Hematopoietic multipotent progenitor cell (in vitro differentiated cells): Measurements from ENCODE around the gene THSD7B. TPM values are rescaled to one million over a fixed set of nuclear protein-coding genes. Genes with fewer than 3 reads are reported as not detected.
"Not testable (repeated sequence)": the region's sequence is repeated elsewhere in the genome, so short reads cannot be mapped to it uniquely, and the experiment has no call there.

ENCODE experiments used
- DNase-seq, 3 donors: peaks; one replicate each; pipeline ENCODE4 v3.0.0-alpha.2; 2011 to 2015; ENCODE audit warnings: low read depth in 2 of 3, low spot score in 2 of 3
- total RNA-seq: library from RNA; depleted of rRNA; stranded (reverse); fragments of >200 nt; gene quantifications from one replicate; pipeline ENCODE4 v1.2.3, GENCODE V29; 2012

THSD7B gene, protein sequence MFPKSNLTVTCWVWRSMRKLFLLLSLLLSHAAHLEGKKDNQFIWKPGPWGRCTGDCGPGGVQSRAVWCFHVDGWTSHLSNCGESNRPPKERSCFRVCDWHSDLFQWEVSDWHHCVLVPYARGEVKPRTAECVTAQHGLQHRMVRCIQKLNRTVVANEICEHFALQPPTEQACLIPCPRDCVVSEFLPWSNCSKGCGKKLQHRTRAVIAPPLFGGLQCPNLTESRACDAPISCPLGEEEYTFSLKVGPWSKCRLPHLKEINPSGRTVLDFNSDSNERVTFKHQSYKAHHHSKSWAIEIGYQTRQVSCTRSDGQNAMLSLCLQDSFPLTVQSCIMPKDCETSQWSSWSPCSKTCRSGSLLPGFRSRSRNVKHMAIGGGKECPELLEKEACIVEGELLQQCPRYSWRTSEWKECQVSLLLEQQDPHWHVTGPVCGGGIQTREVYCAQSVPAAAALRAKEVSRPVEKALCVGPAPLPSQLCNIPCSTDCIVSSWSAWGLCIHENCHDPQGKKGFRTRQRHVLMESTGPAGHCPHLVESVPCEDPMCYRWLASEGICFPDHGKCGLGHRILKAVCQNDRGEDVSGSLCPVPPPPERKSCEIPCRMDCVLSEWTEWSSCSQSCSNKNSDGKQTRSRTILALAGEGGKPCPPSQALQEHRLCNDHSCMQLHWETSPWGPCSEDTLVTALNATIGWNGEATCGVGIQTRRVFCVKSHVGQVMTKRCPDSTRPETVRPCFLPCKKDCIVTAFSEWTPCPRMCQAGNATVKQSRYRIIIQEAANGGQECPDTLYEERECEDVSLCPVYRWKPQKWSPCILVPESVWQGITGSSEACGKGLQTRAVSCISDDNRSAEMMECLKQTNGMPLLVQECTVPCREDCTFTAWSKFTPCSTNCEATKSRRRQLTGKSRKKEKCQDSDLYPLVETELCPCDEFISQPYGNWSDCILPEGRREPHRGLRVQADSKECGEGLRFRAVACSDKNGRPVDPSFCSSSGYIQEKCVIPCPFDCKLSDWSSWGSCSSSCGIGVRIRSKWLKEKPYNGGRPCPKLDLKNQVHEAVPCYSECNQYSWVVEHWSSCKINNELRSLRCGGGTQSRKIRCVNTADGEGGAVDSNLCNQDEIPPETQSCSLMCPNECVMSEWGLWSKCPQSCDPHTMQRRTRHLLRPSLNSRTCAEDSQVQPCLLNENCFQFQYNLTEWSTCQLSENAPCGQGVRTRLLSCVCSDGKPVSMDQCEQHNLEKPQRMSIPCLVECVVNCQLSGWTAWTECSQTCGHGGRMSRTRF (N-terminal part only)
- not detected for total RNA-seq

DNA sequence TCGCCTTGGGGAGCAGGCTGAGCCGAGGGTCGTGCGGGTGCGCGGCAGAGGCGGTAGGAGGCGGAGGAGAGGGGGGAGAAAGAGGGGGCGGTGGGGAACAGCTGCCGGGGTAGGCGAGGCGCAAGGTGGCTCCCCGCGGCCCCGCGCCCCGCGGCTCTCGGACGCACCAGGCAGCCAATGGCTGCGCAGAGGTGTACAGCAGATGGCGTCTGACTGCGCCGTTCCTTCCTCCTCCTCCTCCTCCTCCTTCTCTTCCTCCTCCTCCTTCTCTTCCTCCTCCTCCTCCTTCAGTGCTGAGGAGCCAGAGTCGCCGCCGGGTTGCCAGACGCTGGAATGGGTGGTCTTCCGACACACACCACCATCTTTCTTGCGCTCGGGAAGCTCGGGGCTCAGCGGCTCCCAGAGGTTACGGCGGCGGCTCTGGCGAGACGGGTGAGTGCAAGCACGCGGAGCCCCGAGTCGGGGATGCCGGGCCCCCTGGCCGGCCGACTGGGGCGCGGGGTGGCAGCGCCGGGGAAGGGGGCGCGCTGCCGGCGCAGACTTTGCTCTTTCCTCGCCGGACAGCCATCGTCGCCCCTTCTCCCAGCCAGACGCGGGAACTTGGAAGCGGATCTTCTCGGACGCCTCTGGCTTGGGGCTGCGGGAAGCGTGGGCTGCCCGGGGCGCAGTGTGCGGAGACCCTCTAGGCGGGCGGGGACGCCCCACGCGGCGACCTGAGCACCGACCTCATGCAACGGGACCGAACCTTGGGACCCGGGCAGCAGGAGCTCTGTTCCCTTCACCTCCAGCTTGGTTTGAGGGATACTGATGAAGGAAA, at the start of gene THSD7B:
Gene THSD7B (plus strand): TSS at position 290 of the 817 bp plus-strand sequence. CDS start 116,634 bp downstream, outside the sequence.
- DNase-seq, result no peak

DNA sequence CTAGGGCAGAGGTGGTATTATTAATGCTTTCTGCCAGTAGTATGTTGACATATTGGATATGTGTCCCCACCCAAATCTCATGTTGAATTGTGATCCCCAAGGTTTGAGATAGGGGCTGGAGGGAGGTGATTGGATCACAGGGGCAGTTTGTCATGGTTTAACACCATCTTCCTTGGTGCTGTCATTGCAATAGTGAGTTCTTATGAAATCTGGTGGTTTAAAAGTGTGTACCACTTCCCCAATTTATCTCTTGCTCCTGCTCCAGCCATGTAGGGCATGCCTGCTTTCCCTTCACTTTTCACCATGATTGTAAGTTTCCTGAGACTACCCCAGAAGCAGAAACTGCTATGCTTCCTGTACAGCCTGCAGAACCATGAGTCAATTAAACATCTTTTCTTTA, 47.1 kb upstream of the THSD7B start:
- DNase-seq, result no peak

- no peak for DNase-seq
These were observed 37.2 kb upstream of the THSD7B start for GRCh38 chr2:136727973-136728699.

GRCh38 chr2:136736236-136736635, 29.1 kb upstream of the THSD7B start:
- DNase-seq, result no peak

DNA sequence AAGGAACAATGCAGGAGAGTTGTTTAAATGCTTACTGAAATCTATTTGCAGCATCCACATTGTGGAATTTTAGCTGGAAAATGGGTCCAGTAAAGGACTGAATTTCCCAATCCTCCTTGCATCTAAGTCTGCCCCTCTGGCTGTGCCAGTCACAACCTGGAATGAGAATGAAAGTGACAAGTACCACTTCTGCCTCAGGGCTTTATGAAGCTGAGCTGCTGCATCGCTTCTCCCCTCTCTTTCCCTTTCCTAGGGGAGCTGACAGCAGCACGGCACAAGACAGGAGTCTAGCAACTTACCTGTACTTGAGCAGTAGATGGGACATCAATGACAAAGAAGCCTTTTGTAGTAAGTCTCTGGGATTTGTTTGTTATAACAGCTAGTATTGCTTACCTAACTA, 27.3 kb upstream of the THSD7B start:
- DNase-seq, result no peak

- DNase-seq, result no peak
These were observed 23.9 kb upstream of the THSD7B start for GRCh38 chr2:136741471-136741870.

DNA sequence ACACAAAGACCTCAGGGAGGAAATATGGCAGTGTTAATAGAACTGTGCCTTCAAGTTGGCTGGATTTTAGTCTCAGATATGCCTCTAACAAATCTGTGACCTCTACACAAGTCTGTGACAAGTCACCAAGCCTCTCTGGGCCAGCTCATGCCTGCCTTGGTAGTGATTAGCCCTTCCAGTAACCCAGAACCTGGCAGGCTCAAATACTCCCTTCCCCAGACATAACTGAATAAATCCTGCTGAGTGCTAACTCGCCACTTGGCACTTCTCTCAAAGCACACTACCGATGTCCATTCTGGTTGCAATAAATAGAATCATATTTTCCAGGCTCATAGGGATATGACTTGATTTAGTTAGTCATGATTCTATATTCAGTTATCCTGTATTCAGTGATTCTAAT, 15.3 kb upstream of the THSD7B start:
- no peak for DNase-seq

DNA sequence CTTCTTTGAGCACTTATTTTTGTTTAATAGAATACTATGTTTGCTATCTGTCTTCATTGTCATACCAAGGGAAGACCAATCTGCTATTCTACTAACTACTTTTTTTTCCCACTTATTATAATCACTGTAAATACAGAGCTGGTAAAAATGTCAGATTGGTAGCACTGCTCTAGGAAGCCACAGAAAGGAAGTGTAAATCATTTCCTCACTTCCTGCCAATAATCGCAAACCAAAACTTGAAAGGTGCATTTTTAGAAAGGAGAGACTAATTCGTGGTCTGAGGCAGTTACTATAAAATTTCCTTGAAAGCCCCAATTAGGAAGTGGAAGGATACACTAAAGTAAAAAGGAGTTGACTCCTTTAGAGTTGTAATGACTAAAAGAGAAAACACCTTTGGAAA, 13.9 kb upstream of the THSD7B start:
- DNase-seq, result no peak

GRCh38 chr2:136758504-136758903, 6.8 kb upstream of the THSD7B start:
- DNase-seq, result not testable (repeated sequence)

DNA sequence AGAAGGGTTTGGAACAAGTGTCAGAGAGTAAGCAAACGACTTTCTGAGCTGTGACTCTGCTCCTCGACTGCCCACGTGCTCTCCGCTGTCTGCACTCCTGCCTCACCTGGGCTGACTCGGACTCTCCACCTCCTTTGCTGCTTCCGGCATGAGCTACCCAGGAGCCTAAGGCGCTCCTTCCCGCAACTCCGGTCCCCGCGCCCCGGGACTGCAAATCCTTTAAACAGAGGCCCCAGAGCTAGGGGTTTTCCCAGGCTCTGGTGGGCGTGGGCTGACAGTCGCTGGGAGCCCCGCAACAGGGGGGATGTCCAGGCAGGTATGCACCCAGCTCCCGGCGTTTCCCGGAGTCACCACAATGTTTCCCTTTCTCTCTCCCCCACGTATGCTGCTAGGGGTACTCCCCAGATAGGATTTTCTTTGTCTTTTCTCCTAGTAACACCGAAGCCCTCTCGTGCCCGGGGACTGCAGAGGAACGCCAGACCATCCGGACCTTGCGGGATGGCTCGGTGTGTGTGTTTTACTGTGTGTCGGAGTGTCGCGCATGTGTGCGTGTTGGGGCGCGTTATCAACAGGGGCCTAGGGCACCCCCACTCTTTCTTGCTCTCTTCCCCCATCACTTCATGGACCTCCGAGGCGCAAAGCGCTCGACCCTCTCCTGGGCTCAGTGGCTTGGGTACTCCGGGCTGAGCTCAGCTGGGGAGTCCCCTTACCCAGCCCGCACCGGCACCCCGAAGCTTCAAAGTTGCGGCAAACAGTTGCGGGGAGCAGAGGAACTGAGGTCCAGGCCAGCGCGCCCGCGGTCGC, 691 bp upstream of the THSD7B start:
- no peak for DNase-seq

DNA sequence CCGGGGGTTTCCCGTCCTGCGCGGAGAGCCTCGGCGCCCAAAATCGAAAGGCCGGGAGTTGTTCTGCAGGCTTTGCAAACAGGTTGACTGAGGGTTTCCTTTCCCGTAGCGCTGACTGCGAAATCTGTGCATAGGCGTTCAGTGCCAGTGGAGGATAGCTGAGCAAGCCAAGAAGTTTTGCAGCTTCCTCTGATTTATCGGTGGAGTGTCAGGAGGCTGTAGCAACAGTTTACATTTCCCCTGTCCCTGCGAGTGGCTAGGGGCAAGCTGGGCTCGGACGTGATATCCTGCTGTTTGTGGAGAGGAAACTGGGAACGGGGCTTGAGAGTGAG, 694 bp downstream of the THSD7B start:
- DNase-seq, result no peak

GRCh38 chr2:136767030-136767429, 1.7 kb downstream of the THSD7B start:
- DNase-seq, result no peak

DNA sequence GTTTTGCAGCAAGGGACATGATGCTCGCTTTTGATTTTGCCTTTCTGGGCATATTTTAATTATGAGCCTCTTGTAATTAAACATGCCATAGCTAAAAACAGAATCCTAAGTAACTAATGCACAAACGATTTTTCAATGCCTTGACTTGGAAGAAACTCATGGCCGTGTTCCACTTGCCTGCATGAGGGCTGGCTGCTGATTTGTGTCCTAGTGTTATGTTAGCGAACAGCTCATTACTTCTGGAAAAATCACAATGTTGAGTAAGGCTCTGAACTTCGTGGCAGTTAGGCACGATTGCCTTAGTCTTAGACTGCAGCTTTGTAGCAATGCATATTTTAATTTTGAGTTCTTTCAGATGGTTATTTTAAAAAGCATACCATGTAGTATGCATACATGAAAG, 4.5 kb downstream of the THSD7B start:
- DNase-seq, result no peak

- no peak for DNase-seq
These were observed 5.0 kb downstream of the THSD7B start for GRCh38 chr2:136770384-136770783.

DNA sequence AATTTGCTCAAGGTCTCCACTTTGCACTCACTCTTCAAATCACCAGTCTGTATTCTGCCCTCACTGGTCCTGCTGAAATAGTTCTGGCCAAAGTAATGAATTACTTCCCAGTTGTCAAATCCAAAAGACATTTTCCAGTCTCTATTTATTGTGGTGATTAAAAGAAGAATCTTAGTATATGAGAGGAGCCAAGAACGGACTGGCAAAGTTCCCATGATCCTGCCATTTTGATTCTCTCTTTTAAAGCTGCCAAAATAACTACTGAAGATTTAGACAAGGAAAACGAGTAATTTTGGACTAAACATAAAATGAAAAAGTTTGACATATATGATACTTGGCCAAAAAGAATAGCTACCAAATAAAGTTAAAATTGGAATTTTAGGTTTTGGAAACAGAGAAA, 12.0 kb downstream of the THSD7B start:
- DNase-seq, result no peak

DNA sequence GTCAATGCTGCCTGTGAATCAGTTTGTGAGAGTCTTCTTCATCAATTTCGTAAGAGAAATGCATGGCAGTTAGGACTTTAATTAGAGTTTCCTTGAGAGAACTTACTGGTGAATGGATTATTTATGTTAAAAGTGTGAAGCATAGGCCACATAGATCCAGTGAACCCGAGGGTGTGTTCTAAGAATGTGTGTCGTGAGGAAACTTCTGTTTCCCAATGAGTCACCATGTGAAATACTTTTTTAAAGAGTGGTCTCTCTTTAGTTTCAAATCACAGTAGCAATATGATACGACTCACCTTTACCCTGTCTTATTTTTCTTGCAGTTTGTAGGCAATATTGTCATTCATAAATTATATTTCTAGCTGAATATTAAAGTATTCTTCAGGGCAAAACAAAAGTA, 18.5 kb downstream of the THSD7B start:
- DNase-seq, result no peak

- DNase-seq, result no peak
These were observed 19.9 kb downstream of the THSD7B start for GRCh38 chr2:136785215-136785614.

DNA sequence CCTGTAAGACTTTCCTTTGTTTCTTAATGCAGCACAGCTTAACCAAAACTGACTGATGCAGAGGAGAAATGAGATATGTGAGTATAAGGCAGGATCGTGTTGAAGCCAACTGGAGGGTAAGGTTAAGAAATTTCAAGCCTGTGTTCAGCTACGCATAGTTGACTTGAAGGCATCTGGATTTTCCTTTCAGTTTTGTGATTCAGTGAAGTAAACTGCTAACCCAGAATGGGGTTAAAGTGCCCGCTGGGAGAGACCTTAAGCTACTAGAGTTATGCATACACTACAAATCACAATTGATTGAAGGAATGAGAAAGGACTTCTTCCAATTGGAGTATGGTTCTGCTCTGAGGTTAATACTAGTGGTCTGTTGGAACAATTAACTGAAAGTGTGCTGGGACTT, 22.6 kb downstream of the THSD7B start:
- no peak for DNase-seq

GRCh38 chr2:136796339-136796738, 31.0 kb downstream of the THSD7B start:
- DNase-seq, result no peak
